ENCODE results near the gene OTUD7B.
A peak's percentile ranks its signal among the peaks of the same experiment; 100 is the strongest.

The OTUD7B gene

GRCh38 chr1:150017206-150017750, 6.8 kb upstream of the OTUD7B start:
- FAIRE-seq (no peak), DNase-seq (ENCODE audit: insufficient read length, low spot score) (peak; percentile 63)
- TF ChIP-seq CTCF (IDR thresholded peaks at IDR 0.05; ENCODE audit: insufficient read depth, missing control alignments) = no peak

GRCh38 chr1:150015651-150016131, 5.2 kb upstream of the OTUD7B start:
- TF ChIP-seq CTCF (IDR thresholded peaks at IDR 0.05; ENCODE audit: insufficient read depth, missing control alignments) = no peak
- DNase-seq (ENCODE audit: insufficient read length, low spot score) = no peak
- no peak for FAIRE-seq

GRCh38 chr1:150012611-150013010, 2.1 kb upstream of the OTUD7B start:
- FAIRE-seq (no peak), DNase-seq (ENCODE audit: insufficient read length, low spot score) (no peak)
- TF ChIP-seq CTCF (IDR thresholded peaks at IDR 0.05; ENCODE audit: insufficient read depth, missing control alignments) = no peak

- no peak for TF ChIP-seq CTCF (IDR thresholded peaks at IDR 0.05; ENCODE audit: insufficient read depth, missing control alignments)
- FAIRE-seq = no peak
- no peak for DNase-seq (ENCODE audit: insufficient read length, low spot score)
Observed at GRCh38 chr1:150009604-150010392, 728 bp downstream of the OTUD7B start.

GRCh38 chr1:150008699-150009098, 1.8 kb downstream of the OTUD7B start:
- FAIRE-seq (no peak), DNase-seq (ENCODE audit: insufficient read length, low spot score) (no peak)
- no peak for TF ChIP-seq CTCF (IDR thresholded peaks at IDR 0.05; ENCODE audit: insufficient read depth, missing control alignments)

- TF ChIP-seq CTCF (IDR thresholded peaks at IDR 0.05; ENCODE audit: insufficient read depth, missing control alignments) = no peak
- DNase-seq (ENCODE audit: insufficient read length, low spot score) = no peak
- FAIRE-seq = no peak
Observed at GRCh38 chr1:150006881-150007421, 3.6 kb downstream of the OTUD7B start.

- FAIRE-seq = no peak
- no peak for DNase-seq (ENCODE audit: insufficient read length, low spot score)
- TF ChIP-seq CTCF (IDR thresholded peaks at IDR 0.05; ENCODE audit: insufficient read depth, missing control alignments) = no peak
Observed at GRCh38 chr1:150005606-150006005, 4.9 kb downstream of the OTUD7B start.
